GM21528 (cell line): ENCODE data around the gene MOCS1.

Source experiments
- ATAC-seq: cut with Tn5 transposase; IDR thresholded peaks from one replicate; pipeline ENCODE4 v1.9.1; 2021; ENCODE audit warnings: mild to moderate bottlenecking, moderate library complexity; ENCODE audit not compliant: unreplicated experiment, low FRiP score

Gene MOCS1

DNA sequence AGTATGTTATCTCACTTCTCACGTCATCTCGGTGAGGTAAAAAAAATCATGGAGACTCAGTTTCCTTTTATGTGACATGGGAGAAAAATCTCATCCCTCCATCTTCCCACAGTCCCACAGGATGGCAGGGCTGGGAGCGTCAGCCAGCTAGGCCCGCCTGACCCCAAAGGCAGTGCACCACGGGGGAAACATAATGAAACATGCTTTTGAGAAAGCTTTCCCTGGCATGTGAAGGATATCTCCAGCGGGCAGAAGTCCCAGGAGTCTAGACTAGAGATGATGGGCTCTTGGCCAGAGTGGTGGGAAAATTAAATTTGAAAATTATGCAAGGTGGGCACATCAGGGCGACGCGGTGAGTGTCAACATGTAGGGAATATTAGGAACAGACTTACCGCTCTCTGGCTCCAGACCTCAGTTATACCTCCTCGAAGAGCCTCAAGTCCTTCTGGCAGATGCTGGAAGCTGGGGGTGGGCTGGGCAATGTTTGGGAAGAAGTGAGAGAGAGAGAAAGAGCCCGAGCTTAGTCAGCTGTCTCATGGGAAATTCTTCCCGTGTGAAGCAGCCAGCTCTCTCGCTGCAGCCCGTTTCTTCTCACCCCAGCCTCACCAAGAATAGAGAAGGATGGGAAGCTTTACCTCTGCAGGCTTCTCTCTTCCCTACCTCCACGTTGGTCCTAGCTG, 52.3 kb downstream of the MOCS1 start:
- ATAC-seq = no peak

GRCh38 chr6:39880594-39880993, 53.7 kb downstream of the MOCS1 start:
- ATAC-seq = no peak

DNA sequence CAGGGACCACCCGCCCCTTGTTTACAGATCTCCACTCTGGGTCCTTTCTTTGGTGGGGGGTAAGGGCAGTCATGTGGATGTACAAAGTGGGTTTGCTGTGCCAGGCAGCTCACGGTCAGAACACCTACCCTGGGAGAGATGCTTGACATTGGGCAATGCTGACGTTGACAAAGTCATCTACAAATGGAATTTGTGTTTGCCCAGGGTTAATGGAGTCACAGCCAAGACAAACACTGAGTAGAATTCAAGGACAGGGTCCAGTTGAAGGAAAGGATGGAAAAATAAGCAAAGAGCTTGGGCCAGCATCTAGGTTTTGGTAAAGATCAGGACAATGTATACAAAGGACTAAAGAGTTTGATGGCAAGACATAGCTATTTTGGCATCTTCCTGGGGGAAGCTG, 54.7 kb downstream of the MOCS1 start:
- no peak for ATAC-seq

DNA sequence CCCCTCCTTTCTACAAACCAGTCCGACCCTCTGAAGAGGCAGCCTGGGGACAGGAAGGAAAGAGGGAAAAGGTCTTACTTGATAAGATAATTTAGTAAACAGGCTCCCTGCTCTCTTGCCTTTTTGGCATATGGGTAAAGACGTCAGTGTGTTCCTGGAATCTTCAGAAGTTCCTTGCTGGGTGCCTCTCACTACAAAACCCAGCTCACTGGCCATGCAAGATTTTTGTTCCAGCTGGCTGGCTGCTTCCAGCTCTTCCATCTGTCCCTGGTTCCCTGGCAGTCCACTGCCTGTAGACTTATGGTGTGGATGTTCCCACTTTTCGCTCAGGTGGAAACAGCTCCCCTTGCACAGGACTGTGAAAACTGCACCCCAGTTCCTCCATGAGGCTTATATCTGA, 57.4 kb downstream of the MOCS1 start:
- ATAC-seq = no peak

- ATAC-seq = no peak
Observed at GRCh38 chr6:39876111-39876510, 58.2 kb downstream of the MOCS1 start.

- ATAC-seq = no peak
Observed at GRCh38 chr6:39873439-39873838, 60.8 kb downstream of the MOCS1 start.

DNA sequence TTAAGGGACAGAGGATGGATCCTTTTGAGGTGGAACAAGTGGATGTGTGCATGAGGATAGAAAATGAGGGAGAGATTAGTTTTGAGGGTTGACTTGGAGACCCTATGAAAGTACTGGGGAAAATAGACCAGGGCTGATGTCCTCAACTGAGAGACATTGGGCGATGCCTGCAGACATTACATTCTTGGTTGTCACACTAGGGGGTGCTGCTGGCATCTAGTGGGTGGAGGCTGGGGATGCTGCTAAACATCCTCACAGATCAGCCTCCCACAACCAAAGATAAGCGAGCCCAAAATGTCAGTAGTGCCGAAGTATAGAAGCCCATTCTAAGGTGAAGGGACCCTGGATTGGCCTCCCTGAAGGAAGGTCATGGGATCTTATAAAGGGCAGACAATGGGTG, 63.3 kb downstream of the MOCS1 start:
- no peak for ATAC-seq

GRCh38 chr6:39867592-39867991, 66.7 kb downstream of the MOCS1 start:
- no peak for ATAC-seq

DNA sequence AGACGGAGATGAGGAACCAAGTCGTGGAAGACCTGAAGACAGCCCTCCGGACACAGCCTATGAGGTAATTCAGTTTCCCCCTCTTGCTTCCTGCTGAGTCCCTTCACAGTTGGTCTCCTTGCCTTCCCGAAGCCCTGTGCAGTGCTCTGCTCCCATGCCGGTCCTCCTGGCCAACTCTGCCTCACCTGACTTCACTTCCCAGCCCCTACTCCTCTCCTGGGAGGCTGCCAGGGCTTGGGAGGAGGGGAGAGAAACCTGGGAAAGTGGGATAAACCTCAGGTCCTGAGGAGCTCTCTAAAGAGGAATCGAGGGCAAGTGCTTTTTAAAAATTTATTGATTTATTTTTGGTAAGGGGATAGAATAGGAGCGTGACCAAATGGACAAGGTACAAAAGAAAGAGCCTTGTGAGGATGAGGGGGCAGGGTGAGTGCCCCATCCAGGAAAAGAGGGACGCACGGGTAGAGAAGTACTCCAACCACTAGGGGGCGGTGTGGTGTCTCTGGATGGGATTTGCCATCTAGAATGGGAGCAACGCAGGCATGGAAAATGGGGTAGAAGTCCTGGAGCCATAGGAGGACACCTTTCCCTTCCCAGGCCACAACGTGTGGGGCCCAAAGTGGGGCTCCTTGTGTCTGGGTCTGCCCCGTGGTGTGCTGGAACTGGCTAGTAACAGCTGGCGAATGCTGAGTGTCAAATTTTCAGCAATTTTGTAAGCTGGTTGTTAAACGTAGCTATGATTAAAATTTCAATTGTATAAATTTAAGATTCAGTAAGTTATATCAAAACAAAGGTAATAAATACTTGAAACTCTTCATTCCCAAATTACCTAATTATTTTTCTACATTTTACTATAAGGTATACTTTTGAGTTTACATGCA, 69.0 kb downstream of the MOCS1 start:
- ATAC-seq = no peak

DNA sequence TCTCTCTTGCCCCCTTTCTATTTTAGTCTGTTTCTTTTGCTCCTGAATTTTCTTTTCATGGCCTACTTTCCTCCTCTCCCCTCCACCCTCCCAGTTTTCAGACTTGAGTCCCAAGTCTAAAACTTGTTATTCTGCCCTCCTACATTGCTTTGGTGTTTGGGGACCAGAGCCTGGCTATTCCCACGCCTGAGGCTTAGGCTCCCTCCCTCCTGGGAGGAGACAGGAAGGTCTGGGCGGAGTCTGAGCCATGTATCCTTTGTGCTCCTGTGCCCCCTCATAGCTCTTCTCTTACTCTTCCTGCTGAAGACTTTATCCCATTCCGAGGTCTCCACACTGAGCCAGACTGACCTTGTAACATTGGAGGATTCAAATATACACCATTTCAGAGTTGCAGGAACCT, 72.6 kb downstream of the MOCS1 start:
- no peak for ATAC-seq

DNA sequence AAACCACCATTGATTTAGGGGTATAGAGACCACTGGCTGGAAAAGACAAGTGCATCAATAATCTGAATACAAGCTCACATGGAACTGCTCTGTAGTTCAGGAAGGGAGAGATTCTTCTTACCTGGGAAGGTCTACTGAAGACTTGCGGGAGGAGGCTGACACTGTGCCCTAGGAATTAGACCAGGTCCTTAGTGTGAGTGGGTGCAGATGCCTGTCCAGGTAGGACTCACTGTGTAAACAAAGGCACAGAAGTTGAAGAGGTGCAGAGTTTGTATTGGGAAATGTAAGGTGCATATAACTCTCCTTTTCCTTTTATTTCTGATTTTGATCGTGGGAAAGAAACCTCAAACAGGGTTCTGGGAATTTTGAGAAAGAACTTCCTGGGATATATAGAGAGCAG, 75.2 kb downstream of the MOCS1 start:
- ATAC-seq = no peak

DNA sequence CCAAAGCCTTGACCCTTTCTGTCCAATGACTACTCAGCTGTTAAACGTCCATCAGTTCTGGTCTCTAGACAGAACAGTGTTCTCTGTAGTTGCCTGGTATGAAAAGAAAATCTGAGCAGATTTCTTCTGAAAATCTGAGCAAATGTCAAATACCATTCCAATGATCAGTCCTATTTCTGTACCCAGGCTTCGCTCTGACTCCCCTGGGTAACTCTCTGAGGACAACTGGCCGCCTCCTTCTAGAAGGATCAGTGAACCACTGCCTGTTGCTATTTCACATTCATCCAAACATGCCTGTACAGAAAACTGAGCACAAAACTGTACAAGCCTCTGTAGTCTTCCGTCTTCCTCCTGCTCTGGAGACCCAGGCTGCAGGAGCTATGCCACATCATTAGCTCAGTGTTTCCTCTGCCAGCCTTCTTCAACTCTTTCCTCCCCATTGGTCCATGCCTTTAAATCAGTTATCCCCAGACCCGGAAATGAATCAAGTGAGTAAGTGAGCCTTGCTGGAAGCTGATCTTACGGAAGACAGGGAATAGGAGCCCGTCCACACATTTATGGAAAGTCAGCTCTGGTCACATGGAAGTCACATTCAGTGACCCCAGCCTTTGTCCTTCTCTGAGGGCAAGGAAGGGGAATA, 78.8 kb downstream of the MOCS1 start:
- ATAC-seq = no peak
